Forelimb muscle (tissue), 1 donor: Measurements from ENCODE around the gene PGLYRP1. TPM values are rescaled to one million over a fixed set of nuclear protein-coding genes. Genes with fewer than 3 reads are reported as not detected.

ENCODE experiments used
- polyA plus RNA-seq: library from polyadenylated mRNA; unstranded; fragments of 120-200 nt; gene quantifications from one replicate; pipeline ENCODE4 v1.2.1, GENCODE V29; 2013; ENCODE audit not compliant: insufficient read length

The PGLYRP1 gene
- polyA plus RNA-seq, 1 donor: 0.85 TPM

Other genes with a start within 250 kb of the PGLYRP1 start
- 382 TPM for gene DMPK, start 240.6 kb downstream of the PGLYRP1 start, polyA plus RNA-seq
- gene DMWD, start 230.2 kb downstream of the PGLYRP1 start, polyA plus RNA-seq: 46.3 TPM
- gene RSPH6A, start 207.7 kb downstream of the PGLYRP1 start, polyA plus RNA-seq: not detected
- 34.5 TPM for gene SYMPK, start 159.9 kb downstream of the PGLYRP1 start, polyA plus RNA-seq
- not detected for gene FOXA3, start 158.7 kb downstream of the PGLYRP1 start, polyA plus RNA-seq
- gene IRF2BP1, start 136.9 kb downstream of the PGLYRP1 start, polyA plus RNA-seq: 17.3 TPM
- gene MYPOP, start 120.4 kb downstream of the PGLYRP1 start, polyA plus RNA-seq: 4.9 TPM
- gene NANOS2, start 108.3 kb downstream of the PGLYRP1 start, polyA plus RNA-seq: not detected
- gene NOVA2, start 49.2 kb downstream of the PGLYRP1 start, polyA plus RNA-seq: 3.6 TPM
- gene CCDC61, start 27.6 kb downstream of the PGLYRP1 start, polyA plus RNA-seq: 6.9 TPM
- 5.1 TPM for gene IGFL4, start 17.9 kb upstream of the PGLYRP1 start, polyA plus RNA-seq
- gene IGFL3, start 101.6 kb upstream of the PGLYRP1 start, polyA plus RNA-seq: not detected
- gene IGFL2, start 125.2 kb upstream of the PGLYRP1 start, polyA plus RNA-seq: not detected
- gene IGFL1, start 206.7 kb upstream of the PGLYRP1 start, polyA plus RNA-seq: not detected